Neutrophil (primary cell): ENCODE measurements around the gene MARCHF2.

ENCODE experiments used
- H3K27ac ChIP-seq: fragments of 200-600 bp; sonication (generic); 2 replicates; pipeline ENCODE4 v1.5.1; 2016; ENCODE audit warnings: mild to moderate bottlenecking, moderate library complexity
- H3K27me3 ChIP-seq: fragments of 200-600 bp; sonication (generic); 2 replicates; pipeline ENCODE4 v1.6.0; 2016; ENCODE audit warnings: mild to moderate bottlenecking
- H3K36me3 ChIP-seq: fragments of 200-600 bp; sonication (generic); 2 replicates; pipeline ENCODE4 v1.5.1; 2017
- H3K4me1 ChIP-seq, 2 experiments: fragments of 200-600 bp in 1 of 2; sonication (generic) in 1 of 2; 1 replicate in 1 of 2; 2 replicates in 1 of 2; pipeline versions ENCODE4 v1.5.1 to v1.6.1; 2013 to 2016; ENCODE audit warnings: low read depth in 1 of 2, low read length in 1 of 2, mild to moderate bottlenecking in 1 of 2, moderate library complexity in 1 of 2; ENCODE audit not compliant: control insufficient read depth in 1 of 2, insufficient read depth in 1 of 2
- H3K4me3 ChIP-seq, 2 experiments: fragments of 200-600 bp in 1 of 2; sonication (generic) in 1 of 2; 1 replicate in 1 of 2; 2 replicates in 1 of 2; pipeline ENCODE4 v1.5.1; 2013 to 2016; ENCODE audit warnings: low read depth in 1 of 2, low read length in 1 of 2, mild to moderate bottlenecking in 1 of 2, moderate library complexity in 1 of 2
- H3K9me3 ChIP-seq: fragments of 200-600 bp; sonication (generic); 2 replicates; pipeline ENCODE4 v1.5.1; 2016
- TF ChIP-seq, protein P1 (sequence below): fragments of 200-600 bp; sonication (generic); IDR thresholded peaks from 2 replicates; pipeline ENCODE4 v1.5.1; 2016; ENCODE audit warnings: antibody characterized with exemption

The MARCHF2 gene

DNA sequence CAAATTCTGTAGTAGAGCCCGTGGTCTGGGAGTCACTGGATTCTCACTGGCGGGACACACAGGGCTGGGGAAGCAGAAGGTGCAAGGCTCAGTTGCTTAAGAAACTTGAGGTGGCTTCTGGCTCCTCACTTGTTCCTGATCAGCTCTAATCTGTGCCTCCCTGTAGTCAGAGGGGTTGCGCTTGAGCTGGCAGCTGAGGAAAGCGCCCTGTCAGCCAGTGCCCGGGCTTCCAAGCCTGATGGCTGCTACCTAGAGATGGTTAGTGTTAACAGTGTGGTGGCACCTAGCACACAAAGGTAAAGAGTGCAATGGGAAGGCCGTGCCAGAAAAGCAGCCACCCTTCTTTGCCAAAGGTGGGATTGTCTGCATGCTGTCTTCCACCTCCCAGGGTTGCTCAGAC lies 40.5 kb downstream of the MARCHF2 start:
- no peak overlapping the region for H3K4me3 ChIP-seq
- peaks cover 10 to 11% of the 10 kb centered on the region in 2 experiments for H3K4me1 ChIP-seq
- H3K9me3 ChIP-seq, result no peaks in the 10 kb centered on the region
- H3K27me3 ChIP-seq, result no peaks in the 10 kb centered on the region
- peak overlapping the region; percentile 0 for H3K27ac ChIP-seq
- peaks cover 26% of the 10 kb centered on the region for H3K36me3 ChIP-seq
- TF ChIP-seq, protein P1, sequence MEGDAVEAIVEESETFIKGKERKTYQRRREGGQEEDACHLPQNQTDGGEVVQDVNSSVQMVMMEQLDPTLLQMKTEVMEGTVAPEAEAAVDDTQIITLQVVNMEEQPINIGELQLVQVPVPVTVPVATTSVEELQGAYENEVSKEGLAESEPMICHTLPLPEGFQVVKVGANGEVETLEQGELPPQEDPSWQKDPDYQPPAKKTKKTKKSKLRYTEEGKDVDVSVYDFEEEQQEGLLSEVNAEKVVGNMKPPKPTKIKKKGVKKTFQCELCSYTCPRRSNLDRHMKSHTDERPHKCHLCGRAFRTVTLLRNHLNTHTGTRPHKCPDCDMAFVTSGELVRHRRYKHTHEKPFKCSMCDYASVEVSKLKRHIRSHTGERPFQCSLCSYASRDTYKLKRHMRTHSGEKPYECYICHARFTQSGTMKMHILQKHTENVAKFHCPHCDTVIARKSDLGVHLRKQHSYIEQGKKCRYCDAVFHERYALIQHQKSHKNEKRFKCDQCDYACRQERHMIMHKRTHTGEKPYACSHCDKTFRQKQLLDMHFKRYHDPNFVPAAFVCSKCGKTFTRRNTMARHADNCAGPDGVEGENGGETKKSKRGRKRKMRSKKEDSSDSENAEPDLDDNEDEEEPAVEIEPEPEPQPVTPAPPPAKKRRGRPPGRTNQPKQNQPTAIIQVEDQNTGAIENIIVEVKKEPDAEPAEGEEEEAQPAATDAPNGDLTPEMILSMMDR, result no peak

DNA sequence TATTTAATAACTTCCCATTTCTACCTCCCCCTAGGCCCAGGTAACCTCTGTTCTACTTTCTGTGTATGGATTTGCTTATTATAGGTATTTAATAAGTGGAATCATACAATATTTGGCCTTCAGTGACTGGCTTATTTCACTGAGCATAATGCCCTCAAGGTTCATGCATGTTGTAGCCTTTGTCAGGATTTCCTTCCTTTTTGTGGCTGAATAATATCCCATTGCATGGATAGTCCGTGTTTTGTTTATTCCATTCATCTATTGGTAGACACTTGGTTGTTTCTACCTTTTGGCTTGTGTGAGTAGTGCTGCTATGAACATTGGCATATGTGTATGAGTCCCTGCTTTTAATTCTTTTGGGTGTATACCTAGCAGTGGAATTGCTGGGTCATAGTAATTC lies 41.1 kb downstream of the MARCHF2 start:
- H3K27me3 ChIP-seq, result no peaks in the 10 kb centered on the region
- H3K36me3 ChIP-seq, result peaks cover 26% of the 10 kb centered on the region
- H3K27ac ChIP-seq, result peak overlapping the region; percentile 0
- no peak overlapping the region for H3K4me3 ChIP-seq
- TF ChIP-seq, protein P1, result no peak
- peaks cover 5 to 11% of the 10 kb centered on the region in 2 experiments for H3K4me1 ChIP-seq
- no peaks in the 10 kb centered on the region for H3K9me3 ChIP-seq

DNA sequence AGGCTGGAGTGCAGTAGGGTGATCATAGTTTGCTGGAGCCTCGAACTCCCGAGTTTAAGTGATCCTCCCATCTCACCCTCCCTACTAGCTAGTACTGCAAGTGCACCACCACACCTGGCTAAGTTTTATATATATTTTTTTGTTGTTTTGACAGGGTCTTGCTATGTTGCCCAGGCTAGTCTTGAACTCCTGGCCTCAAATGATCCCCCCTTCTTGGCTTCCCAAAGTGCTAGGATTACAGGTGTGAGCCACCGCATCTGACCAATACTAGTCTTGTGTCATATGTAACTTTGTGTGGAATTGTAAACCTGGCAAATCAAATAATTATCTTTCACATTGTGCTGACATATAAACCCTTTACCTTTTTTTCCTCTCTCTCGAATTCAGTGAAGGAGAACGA lies 41.9 kb downstream of the MARCHF2 start:
- TF ChIP-seq, protein P1, result no peak
- H3K27ac ChIP-seq, result peak overlapping the region; percentile 33

DNA sequence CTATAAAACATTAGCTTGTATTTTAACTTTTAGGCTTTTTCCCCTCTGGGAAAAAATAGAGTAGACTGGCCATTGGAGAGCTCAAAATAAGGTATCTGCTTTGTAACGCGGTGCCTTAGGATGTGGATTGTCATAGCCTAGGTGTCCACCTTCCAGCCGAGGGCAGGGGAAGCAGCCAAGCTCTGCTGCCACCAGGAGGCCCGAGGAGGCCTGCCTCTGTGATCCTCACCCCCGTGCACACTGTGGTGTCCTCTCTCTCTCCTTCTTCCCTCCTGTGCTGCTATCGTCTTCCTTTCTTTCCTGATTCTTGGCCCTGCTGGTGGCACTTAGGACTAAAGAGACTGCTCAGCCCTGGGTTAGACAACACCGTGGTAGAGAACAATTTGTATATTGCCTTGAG lies 43.0 kb downstream of the MARCHF2 start:
- Histone ChIP-seq H3K36me3 (peaks cover 31% of the 10 kb centered on the region), H3K27me3 (no peaks in the 10 kb centered on the region), H3K27ac (no peak overlapping the region), H3K4me1 (peaks cover 4 to 11% of the 10 kb centered on the region in 2 experiments), H3K4me3 (no peak overlapping the region), H3K9me3 (no peaks in the 10 kb centered on the region)
- TF ChIP-seq, protein P1, result no peak

More for the DNA sequence above, 41.9 kb downstream of the MARCHF2 start:
- H3K4me3 ChIP-seq, result no peak overlapping the region
- peaks cover 28% of the 10 kb centered on the region for H3K36me3 ChIP-seq
- H3K27me3 ChIP-seq, result no peaks in the 10 kb centered on the region
- H3K9me3 ChIP-seq, result no peaks in the 10 kb centered on the region
- peaks cover 4 to 11% of the 10 kb centered on the region in 2 experiments for H3K4me1 ChIP-seq

DNA sequence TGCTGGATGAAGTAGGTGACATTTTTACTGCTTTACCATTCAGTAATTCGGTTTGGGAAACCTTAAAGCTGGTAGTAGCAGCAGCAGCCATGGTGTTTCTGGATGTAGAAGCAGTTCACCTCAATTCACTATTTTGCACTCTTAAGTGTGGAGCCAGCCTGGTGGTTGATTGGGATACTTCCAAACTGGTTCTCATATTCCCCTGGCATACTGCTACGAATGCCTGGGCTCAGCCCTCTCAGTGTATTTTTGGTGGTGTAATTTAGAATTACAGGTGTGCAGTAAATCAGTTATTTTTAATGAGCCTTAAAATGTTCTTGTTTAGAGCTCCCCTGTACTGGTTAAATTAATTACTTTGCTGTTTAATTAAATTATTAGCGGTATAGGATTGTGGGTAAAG lies 44.1 kb downstream of the MARCHF2 start:
- H3K4me1 ChIP-seq, result peaks cover 4 to 11% of the 10 kb centered on the region in 2 experiments
- no peak overlapping the region for H3K4me3 ChIP-seq
- peaks cover 23% of the 10 kb centered on the region for H3K36me3 ChIP-seq
- no peak overlapping the region for H3K27ac ChIP-seq
- TF ChIP-seq, protein P1, result no peak
- H3K27me3 ChIP-seq, result no peaks in the 10 kb centered on the region
- H3K9me3 ChIP-seq, result no peaks in the 10 kb centered on the region

DNA sequence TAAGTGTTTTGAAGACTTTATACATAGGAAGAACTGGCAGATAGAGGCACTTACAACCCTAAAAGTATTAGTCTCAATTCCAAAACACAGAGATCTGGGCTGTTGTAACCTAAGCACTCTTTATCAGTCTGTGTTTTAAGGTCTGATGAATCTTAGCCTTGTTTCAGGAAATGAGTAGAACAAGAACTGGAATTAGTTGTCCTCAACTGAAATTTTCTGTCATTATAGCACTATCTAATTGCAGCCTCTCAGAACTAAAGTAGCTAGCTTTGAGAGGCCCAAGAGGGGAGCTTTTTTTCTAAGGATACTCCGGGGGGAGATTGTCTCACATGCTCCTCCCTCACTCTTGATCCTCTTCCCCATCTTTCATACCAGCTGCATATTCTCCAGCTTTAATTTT lies 44.7 kb downstream of the MARCHF2 start:
- Histone ChIP-seq H3K4me1 (peaks cover 4 to 11% of the 10 kb centered on the region in 2 experiments), H3K9me3 (no peaks in the 10 kb centered on the region), H3K36me3 (peaks cover 23% of the 10 kb centered on the region), H3K4me3 (no peak overlapping the region), H3K27me3 (no peaks in the 10 kb centered on the region), H3K27ac (no peak overlapping the region)
- TF ChIP-seq, protein P1, result no peak
